CD1c-positive myeloid dendritic cell (primary cell): ENCODE data around the gene UBXN1.
A peak's percentile ranks its signal among the peaks of the same experiment; 100 is the strongest.
"Not testable (repeated sequence)": the region's sequence is repeated elsewhere in the genome, so short reads cannot be mapped to it uniquely, and the experiment has no call there.

Source experiments
- DNase-seq: peaks from one replicate; pipeline ENCODE4 v3.0.0-alpha.2; 2016; ENCODE audit errors: extremely low spot score

UBXN1 gene

DNA sequence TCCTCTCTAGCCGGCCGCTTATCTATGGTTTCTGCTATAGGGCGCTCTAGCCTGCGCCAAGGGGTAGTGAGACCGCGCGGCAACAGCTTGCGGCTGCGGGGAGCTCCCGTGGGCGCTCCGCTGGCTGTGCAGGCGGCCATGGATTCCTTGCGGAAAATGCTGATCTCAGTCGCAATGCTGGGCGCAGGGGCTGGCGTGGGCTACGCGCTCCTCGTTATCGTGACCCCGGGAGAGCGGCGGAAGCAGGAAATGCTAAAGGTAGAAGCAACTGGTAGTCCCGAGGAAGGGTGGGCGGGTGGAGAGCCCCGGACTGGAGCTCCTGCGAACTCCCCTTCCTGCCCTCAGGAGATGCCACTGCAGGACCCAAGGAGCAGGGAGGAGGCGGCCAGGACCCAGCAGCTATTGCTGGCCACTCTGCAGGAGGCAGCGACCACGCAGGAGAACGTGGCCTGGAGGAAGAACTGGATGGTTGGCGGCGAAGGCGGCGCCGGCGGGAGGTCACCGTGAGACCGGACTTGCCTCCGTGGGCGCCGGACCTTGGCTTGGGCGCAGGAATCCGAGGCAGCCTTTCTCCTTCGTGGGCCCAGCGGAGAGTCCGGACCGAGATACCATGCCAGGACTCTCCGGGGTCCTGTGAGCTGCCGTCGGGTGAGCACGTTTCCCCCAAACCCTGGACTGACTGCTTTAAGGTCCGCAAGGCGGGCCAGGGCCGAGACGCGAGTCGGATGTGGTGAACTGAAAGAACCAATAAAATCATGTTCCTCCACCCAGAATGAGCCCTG, 7.1 kb downstream of the UBXN1 start, which contains the start of the genes LBHD1 and UQCC3:
LBHD1 (minus strand) TSS at position 660 of the 782 bp plus-strand sequence. CDS start 2,236 bp downstream, outside the sequence.
UQCC3 (plus strand) TSS at position 66 of the 782 bp plus-strand sequence; CDS start at position 139, 73 bp downstream.
- DNase-seq = peak; percentile 89

DNA sequence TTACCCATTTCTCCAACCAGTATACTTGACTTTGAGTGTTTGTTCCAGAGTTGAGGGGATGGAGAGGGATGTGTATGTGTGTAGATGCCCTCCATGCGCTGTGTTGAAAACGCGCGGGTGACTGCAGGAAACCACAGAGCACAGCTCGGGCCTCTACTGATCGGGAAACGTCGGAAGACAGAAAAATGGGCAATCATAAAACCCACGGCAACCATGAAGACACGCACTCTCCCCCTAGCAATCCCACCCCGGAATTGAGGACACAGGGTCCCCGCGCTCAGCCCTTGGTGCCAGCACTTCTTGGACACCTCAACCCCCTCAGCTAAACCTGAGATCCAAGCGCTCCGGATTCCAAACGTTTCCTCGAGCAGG, 7.7 kb downstream of the UBXN1 start:
- no peak for DNase-seq

DNA sequence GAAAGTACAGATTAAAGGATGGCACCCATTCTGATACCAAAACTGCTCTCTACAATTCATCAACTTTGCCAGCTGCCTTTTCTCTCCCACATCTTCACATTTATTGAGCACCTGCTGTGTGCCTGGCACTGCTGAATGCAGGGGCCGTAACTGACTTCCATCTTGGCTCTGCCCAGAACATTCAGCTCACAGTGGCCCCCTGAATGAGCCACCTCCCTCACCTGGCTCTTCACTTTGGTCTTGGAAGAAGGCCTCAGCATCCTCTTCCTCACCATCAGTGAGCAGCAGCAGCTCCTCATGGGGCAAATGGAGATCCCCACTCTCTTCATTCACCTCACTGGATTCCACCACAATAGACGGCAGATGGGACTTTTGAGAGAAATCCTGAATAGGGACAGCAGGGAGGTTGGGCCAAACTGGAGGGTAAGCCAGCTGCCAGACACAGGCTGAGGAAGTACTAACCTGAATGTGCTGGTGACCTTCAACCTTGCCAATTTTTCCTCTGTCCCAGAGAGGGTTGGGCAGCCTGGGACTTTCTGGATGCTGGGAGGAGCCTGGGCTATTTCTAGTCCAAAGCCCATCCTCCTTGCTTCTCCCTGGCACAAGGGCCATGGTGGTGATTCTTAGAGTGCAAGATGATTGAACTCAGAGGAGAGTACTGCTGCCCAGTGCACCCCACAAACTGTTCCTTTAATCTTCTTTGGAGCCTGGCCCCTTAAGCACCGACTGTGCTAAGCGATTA, 9.3 kb downstream of the UBXN1 start:
- no peak for DNase-seq

DNA sequence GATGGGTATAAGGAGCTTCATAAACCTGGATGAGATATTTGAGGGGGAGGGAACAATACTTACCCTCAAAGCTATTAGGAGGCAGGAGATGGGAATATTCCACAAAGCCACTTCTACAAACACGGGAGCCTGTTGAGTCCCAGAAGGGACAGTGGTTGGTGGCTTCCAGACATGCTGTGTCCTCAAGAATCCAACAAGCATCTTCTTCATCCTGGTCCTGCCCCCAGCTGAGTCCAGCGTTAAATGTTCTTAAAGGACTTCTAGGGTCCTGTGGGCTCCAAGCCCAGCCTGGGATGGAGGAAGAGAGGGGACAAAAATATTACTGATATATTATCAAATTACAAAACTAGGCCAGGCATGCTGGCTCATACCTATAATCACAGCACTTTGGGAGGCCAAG, 11.4 kb downstream of the UBXN1 start:
- no peak for DNase-seq

DNA sequence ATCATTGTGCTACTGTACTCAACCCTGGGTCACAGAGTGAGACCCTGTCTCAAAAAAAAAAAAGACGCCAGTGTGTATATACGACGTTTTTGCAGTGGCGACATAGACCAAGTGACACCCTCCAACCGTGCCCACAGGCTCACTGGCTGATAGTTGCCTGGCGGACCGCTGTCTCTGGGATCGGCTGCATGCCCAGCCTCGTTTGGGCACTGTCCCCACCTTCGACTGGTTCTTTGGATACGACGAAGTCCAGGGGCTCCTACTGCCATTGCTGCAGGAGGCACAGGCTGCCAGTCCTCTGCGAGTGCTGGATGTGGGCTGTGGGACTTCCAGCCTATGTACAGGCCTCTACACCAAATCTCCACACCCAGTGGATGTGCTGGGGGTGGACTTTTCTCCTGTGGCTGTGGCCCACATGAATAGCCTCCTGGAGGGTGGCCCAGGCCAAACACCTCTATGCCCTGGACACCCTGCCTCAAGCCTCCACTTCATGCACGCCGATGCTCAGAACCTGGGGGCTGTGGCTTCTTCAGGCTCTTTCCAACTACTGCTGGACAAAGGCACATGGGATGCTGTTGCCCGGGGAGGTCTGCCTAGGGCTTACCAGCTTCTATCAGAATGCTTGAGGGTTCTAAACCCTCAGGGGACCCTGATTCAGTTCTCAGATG, 12.5 kb downstream of the UBXN1 start:
- no peak for DNase-seq

DNA sequence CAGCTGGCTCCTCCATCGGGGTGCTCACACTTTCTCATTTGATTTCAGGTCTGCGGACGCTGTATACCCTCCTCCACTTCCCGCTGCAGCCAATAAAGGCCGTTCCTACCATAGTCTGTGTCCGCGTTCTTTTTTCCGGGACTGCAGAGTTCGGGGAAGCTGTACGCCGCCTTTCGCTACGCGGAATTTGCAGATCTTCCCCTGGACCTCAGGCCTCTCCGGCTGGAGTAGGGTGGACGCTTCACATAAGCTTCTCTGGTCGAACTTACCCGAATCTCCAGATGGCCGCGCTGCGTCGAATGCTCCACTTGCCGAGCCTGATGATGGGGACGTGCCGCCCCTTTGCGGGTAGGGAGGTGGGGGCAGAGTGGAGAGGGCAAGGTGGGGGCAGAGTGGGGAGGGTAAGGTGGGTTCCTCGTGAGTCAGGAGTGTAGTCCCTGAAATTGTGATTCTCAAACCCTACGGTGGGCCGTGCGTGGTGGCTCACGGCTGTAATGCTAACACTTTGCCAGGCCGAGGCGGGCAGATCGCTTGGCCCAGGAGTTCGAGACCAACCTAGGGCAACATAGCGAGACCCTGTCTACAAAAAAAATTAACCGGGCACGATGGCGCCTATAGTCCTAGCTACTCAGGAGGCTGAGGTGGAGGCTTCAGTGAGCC, 13.1 kb downstream of the UBXN1 start:
- peak; percentile 61 for DNase-seq

DNA sequence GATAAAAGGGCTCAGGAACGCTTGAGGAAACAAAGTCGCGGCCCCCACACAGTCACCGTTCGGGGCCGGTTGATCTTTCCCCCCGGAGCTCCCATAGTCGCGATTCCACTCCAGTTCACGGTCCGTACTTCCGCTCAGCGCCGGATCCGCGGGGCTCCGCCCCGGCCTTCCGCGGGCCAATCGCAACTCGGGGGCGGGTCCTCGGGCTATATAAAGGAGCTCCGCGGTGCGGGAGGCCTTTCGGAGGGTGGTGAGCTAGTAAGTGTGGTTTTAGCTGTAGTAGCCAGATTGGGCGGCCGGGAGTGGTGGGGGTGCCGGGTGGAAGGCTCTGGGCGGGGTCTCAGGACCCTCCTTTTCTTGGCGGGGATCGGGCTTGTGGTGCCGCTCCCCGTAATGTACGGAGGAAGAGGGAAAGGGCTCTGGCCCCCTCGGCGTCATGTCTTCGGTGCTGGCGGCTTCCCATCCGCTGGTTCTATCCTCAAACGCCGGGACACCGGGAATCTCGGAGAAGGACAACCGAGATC, 13.7 kb downstream of the UBXN1 start, which contains the start of the genes C11orf98 and CSKMT:
C11orf98 (minus strand) TSS at position 136 of the 524 bp plus-strand sequence; CDS start at position 95, 41 bp downstream.
CSKMT (plus strand) TSS at position 238 of the 524 bp plus-strand sequence. CDS start 568 bp downstream, outside the sequence.
- peak; percentile 97 for DNase-seq

DNA sequence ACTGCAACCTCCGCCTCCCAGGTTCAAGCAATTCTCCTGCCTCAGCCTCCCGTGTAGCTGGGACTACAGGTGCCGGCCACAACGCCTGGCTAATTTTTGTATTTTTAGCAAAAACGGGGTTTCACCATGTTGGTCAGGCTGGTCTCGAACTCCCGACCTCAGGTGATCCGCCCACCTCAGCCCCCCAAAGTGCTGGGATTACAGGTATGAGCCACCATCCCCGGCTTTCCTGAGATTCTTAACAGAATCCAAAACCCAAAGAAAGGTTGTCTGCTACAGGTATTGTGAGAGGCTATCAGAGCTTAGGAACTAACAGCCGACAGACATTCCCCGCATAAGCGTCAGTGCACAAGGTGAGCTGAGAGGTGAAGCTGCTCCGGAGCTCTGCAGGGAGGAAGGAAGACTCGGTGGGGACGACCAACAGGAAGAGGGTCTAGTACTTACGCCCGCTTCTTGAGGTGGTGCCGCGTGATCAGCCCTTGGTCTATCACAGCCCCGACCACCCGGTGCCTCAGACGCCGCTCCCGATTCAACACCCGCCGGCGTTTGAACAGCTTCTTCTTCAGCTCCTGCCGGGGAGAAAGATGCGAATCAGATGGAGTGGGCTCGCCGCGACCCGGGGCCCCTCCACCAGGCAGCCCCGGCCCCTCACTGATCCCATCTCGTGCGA, 14.3 kb downstream of the UBXN1 start:
- DNase-seq = peak; percentile 49

DNA sequence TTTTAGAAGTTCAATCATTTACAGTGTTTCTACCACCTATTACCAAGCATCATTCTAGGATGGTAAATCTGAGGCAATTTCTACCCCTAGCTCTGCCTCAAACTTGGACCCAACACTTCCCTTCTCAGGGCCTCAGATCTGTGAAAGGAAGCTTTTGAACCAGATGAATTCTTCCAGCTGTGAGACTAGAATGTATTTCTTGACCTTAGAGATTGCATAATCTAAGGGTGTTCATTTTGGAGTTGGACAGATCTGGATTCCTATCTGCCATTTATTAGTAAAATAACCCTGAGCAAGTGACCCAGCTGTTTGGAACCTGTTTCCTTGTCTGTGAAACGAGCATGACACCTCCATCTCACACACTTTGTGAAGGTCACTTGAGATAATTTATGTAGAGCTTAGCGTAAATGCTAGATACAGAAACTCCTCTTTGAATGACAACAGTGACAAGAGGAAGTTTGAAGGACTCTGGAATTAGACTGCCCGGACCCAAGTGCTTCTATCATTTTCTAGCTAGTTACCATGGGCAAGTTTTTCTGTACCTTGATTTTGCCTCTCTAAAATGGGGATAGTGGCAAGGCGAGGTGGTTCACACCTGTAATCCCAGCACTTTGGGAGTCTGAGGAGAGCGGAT, 22.0 kb downstream of the UBXN1 start:
- DNase-seq = no peak

DNA sequence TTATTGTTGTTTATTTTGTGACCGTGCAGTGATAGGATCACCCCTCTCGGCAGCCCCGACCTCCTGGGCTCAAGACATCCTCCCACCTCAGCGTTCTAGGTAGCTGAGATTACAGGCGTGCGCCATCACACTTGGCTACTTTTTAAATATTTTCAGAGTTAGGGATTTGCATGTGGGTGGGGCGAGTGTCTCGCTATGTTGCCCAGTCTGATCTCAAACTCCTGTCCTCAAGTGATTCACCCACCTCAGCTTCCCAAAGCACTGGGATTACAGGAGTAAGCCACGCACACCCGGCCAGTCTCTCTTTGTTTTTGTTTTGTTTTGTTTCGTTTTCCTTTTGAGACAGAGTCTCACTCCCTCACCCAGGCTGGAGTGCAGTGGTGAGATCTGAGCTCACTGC, 24.6 kb downstream of the UBXN1 start:
- DNase-seq = no peak

DNA sequence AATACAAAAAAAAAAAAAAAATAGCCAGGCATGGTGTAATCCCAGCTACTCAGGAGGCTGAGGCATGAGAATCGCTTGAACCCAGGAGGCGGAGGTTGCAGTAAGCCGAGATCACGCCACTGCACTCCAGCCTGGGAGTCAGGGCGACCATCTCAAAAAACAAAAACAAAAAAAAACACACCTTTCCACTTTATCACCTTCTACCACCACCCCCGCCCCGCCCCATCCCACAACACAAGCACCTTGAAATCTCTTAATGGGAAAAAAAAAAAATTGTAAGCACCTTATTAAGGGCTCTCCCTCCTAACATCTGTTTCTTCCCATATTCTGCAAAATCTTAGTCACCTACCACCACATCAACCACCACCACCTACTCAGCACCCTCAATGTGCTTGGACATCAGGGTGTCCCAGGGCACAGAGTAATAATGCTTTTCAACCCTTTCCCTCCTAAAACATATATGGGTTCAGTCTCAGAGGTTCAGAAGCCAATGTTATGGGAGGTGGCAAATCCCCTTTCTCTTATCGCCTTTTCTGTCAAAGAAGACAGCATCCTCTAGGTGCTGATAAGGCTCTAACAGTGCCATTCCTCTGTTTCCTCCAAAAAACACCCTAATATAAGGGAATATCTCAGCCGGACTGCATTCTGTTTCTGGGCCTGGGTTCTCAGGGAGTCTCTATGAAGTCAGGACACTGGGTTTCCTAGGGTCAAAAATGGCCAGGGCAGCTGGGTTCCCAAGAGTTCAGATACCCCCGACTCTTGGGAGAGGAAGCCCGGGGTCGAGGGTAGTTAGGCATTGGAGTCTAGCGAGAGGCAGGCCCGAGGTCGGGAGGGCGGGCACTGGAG, 26.5 kb downstream of the UBXN1 start:
- DNase-seq = no peak

DNA sequence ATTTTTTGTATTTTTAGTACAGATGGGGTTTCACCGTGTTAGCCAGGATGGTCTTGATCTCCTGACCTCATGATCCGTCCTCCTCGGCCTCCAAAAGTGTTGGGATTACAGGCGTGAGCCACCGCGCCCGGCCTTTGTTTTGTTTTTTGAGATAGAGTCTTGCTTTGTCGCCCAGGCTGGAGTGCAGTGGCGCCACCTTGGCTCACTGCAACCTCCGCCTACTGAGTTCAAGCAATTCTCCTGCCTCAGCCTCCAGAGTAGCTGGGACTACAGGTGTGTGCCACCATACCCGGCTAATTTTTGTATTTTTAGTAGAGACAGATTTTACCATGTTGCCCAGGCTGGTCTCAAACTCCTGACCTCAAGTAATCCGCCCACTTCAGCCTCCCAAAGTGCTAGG, 28.6 kb downstream of the UBXN1 start:
- not testable (repeated sequence) for DNase-seq

DNA sequence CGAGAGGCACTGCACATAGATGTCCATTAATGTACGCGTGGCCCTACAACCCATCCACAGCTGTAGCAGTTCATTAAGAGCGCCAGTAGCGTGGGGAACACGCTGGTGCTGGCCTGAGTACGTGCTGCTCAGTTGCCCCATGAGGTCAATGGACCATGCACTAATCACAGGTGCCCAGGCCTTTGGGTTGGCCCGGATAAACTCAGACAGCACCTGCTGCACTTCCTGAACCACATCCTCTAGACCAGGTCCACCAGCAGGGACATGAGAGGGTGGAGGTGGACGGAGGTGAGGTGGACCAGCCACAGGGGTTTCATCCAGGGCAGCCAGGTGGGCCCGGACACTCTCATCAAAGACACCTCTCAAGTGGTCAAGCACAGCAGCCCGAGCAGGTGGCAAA, 29.4 kb downstream of the UBXN1 start:
- no peak for DNase-seq

DNA sequence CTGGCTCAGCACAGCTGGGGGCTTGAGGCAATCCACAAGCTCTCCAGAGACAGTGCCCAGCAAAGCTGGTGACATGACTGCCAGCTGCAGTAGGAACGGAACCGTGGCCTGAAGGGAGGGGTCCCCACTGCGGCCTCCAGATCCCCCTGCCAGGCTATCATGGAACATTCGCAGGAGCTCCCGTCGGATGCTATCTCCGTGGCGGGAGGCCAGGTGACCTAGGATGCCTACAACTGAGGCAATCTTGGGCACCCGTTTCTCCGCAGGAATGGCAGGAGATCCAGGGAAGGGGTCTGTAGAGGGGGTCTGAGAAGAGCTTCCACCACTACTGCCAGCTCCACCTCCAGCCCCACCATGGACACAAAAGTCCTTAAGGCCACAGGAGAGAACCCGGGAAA, 29.9 kb downstream of the UBXN1 start:
- no peak for DNase-seq

DNA sequence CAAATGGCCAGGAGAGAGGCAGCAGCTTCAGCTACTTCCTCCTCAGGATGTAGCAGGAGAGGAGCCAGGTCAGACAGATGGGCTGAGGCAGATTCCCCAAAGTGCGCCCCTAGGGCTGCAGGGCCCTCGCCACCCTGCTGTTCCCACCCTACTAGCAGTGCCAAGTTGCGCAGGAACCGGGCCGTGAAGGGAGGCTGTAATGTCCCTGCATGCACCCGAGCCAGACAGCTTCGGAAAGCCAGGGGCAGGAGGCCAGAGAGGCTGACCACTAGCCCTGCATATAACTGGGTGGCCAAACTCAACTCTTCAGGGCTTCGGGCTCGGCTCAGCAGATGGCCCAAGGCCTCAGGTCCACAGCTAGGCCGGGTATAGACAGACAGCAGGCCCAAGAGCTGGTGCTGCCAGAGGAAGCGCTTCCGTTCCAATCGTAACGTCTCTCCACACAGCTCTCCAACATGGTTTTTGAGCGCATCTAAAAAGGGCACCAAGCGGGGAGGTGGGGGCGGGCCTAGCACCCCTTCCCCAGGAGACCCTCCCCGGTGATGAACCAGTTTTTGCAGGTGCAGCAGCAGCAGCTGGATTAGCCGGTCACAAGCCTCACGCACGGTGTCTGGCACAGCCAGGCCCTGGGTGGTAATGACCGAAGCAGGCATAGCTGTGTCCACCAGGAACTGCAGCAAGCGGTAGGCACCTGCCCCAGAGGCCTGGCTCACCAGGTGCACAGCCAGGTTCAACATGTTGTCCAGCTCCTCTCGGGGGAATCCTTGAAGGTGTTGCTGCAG, 30.5 kb downstream of the UBXN1 start:
- DNase-seq = no peak

DNA sequence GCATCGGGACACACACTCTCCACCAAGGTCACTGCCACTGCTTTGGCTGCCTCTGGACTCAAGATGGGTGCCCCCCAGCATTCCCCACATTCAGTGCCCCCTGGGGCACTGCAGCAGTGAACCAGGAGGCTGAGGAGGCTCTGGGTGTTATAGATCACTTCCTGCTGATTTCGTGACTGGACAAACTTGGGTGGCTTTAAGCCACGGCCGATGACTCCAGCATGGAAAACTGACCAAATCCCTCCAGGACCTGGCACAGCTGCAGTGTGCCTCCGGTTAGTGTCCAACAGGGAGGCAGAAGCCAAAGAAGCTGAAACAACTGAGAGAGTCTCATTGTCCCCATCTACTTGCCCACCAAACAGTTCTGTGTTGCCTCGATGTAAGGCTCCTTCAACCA, 31.3 kb downstream of the UBXN1 start:
- no peak for DNase-seq

DNA sequence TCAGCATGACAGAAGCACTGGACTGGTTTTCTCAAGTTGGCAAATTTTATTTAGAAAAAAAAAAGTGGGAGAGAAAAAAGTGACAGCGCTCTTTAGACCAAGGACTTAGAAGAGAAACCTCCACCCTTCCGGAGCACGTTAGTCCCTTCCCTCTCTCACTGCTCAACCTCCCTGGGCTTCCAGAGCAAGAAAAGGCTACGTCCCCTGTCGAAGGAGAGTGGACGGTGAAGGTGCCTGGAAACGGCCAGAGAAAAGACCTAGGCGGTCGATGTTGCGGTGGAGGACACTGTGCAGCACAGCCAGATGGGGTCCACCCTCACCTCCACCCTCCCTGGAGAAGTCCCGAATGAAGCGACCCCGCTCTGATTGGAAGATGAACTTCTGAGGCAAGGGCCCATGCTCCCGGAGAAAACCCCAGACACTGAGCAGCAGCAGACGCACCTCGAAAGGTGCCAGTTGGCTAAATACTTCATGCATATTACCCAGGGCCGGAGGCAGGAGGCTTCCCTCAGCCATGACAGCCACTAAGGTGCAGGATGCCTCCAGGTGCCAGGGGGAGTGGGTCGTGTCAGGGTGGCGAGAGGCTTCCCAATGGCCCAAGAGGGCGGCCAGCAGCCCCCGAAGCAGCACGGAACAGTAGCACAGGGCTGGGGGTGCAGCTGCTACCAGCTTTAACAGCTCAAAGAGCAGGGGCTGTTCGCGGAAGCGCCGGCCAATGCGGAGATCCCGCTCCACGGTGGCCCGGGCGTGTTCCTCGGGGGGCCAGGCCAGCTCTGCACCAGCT, 31.9 kb downstream of the UBXN1 start:
- DNase-seq = no peak
